WTC11 (cell line): ENCODE results near the gene DNM3. TPM values are rescaled to one million over a fixed set of nuclear protein-coding genes. Genes with fewer than 3 reads are reported as not detected.

Experiments used
- ATAC-seq: fragments of 200-7000 bp; cut with Tn5 transposase; 2 replicates; pipeline ENCODE4 v1.10.0; 2021; ENCODE audit warnings: mild to moderate bottlenecking, moderate library complexity
- CTCF ChIA-PET: fragments of 300-600 bp; sonication (Branson Sonifier 250); formaldehyde crosslinking; loops from one replicate; lab custom pipeline; 2021; ENCODE audit warnings: antibody characterized with exemption; lab: Charles Lee
- POLR2A ChIA-PET: fragments of 350-600 bp; sonication (Branson Sonifier 250); formaldehyde crosslinking; loops from one replicate; lab custom pipeline; 2021; ENCODE audit warnings: antibody characterized with exemption; lab: Charles Lee
- DNase-seq: peaks from one replicate; pipeline ENCODE4 v3.0.0; 2021; ENCODE audit warnings: low spot score
- H3K27ac Mint-ChIP-seq: 2 replicates; pipeline ENCODE4 v1.8.0; 2021; ENCODE audit warnings: mixed read lengths
- H3K27me3 Mint-ChIP-seq: 2 replicates; pipeline ENCODE4 v1.8.0; 2021; ENCODE audit warnings: low read depth, mild to moderate bottlenecking, moderate library complexity, mixed read lengths
- H3K36me3 Mint-ChIP-seq: 2 replicates; pipeline ENCODE4 v1.8.0; 2021; ENCODE audit warnings: mixed read lengths
- H3K4me1 Mint-ChIP-seq: 2 replicates; pipeline ENCODE4 v1.8.0; 2022; ENCODE audit warnings: mixed read lengths
- H3K4me3 Mint-ChIP-seq: 2 replicates; pipeline ENCODE4 v1.8.0; 2021; ENCODE audit warnings: mild to moderate bottlenecking, moderate library complexity, mixed read lengths
- H3K9me3 Mint-ChIP-seq: 2 replicates; pipeline ENCODE4 v1.8.0; 2021; ENCODE audit warnings: mixed read lengths
- AR ChIP-seq: fragments of 250-450 bp; sonication (Bioruptor Pico); IDR thresholded peaks from 2 replicates; pipeline ENCODE4 v1.9.0; 2021; ENCODE audit warnings: mild to moderate bottlenecking
- ATF1 ChIP-seq: sonication (generic); formaldehyde crosslinking; IDR thresholded peaks from 2 replicates; pipeline ENCODE4 v1.8.1; 2023; ENCODE audit warnings: mild to moderate bottlenecking, moderate library complexity, missing genetic modification reagents
- EMX1 ChIP-seq: fragments of 250-450 bp; sonication (Bioruptor Pico); IDR thresholded peaks from 2 replicates; pipeline ENCODE4 v1.8.0; 2021; ENCODE audit warnings: mild to moderate bottlenecking
- ESRRA ChIP-seq: sonication (generic); formaldehyde crosslinking; IDR thresholded peaks from 2 replicates; pipeline ENCODE4 v1.8.1; 2022; ENCODE audit warnings: mild to moderate bottlenecking, missing genetic modification reagents, borderline replicate concordance
- FOXP1 ChIP-seq: sonication (generic); formaldehyde crosslinking; IDR thresholded peaks from 2 replicates; pipeline ENCODE4 v1.8.0; 2022; ENCODE audit warnings: missing genetic modification reagents, mild to moderate bottlenecking, moderate library complexity, borderline replicate concordance
- JUN ChIP-seq: sonication (generic); formaldehyde crosslinking; IDR thresholded peaks from 2 replicates; pipeline ENCODE4 v1.8.0; 2023; ENCODE audit warnings: mild to moderate bottlenecking, missing genetic modification reagents
- NFYB ChIP-seq: sonication (generic); formaldehyde crosslinking; conservative IDR thresholded peaks from 2 replicates; pipeline ENCODE4 v1.8.0; 2022; ENCODE audit warnings: low read depth, missing genetic modification reagents
- RORB ChIP-seq: fragments of 250-450 bp; sonication (Bioruptor Pico); IDR thresholded peaks from 2 replicates; pipeline ENCODE4 v1.9.0; 2021; ENCODE audit warnings: mild to moderate bottlenecking
- SMAD3 ChIP-seq: sonication (generic); formaldehyde crosslinking; IDR thresholded peaks from 2 replicates; pipeline ENCODE4 v1.8.0; 2022; ENCODE audit warnings: missing genetic modification reagents, mild to moderate bottlenecking, borderline replicate concordance
- STAT6 ChIP-seq: sonication (generic); formaldehyde crosslinking; conservative IDR thresholded peaks from 2 replicates; pipeline ENCODE4 v1.8.1; 2023; ENCODE audit warnings: mild to moderate bottlenecking, low read depth, missing genetic modification reagents, moderate library complexity
- TCF7 ChIP-seq: sonication (generic); formaldehyde crosslinking; IDR thresholded peaks from 2 replicates; pipeline ENCODE4 v1.8.0; 2022; ENCODE audit warnings: mild to moderate bottlenecking, low read depth, missing genetic modification reagents, moderate library complexity
- ZBTB43 ChIP-seq: sonication (generic); formaldehyde crosslinking; IDR thresholded peaks from 2 replicates; pipeline ENCODE4 v1.8.1; 2023; ENCODE audit warnings: mild to moderate bottlenecking, missing genetic modification reagents
- ZNF121 ChIP-seq: sonication (generic); formaldehyde crosslinking; IDR thresholded peaks from 2 replicates; pipeline ENCODE4 v1.8.0; 2023; ENCODE audit warnings: missing genetic modification reagents
- ZNF232 ChIP-seq: sonication (generic); formaldehyde crosslinking; IDR thresholded peaks from 2 replicates; pipeline ENCODE4 v1.8.0; 2022; ENCODE audit warnings: mild to moderate bottlenecking, missing genetic modification reagents
- total RNA-seq: library from RNA; stranded (reverse); gene quantifications from 3 replicates; pipeline ENCODE4 v1.2.3, GENCODE V29; 2021
- TF ChIP-seq, protein P1 (sequence below): sonication (generic); formaldehyde crosslinking; IDR thresholded peaks from 2 replicates; pipeline ENCODE4 v1.8.0; 2023; ENCODE audit warnings: missing genetic modification reagents
- TF ChIP-seq, protein P2 (sequence below): sonication (generic); formaldehyde crosslinking; IDR thresholded peaks from 2 replicates; pipeline ENCODE4 v1.8.1; 2022; ENCODE audit warnings: missing genetic modification reagents, borderline replicate concordance
- TF ChIP-seq, protein P3 (sequence below): sonication (generic); formaldehyde crosslinking; IDR thresholded peaks from 2 replicates; pipeline ENCODE4 v1.8.1; 2023; ENCODE audit warnings: mild to moderate bottlenecking, missing genetic modification reagents
- TF ChIP-seq, protein P4 (sequence below): sonication (generic); formaldehyde crosslinking; IDR thresholded peaks from 2 replicates; pipeline ENCODE4 v1.8.0; 2023; ENCODE audit warnings: missing genetic modification reagents, mild to moderate bottlenecking, borderline replicate concordance
- TF ChIP-seq, protein P5 (sequence below): sonication (generic); formaldehyde crosslinking; IDR thresholded peaks from 2 replicates; pipeline ENCODE4 v1.8.0; 2022; ENCODE audit warnings: mild to moderate bottlenecking, missing genetic modification reagents

Gene DNM3
- total RNA-seq, 1 experiment from 2014 or later = 1.9 TPM

DNA sequence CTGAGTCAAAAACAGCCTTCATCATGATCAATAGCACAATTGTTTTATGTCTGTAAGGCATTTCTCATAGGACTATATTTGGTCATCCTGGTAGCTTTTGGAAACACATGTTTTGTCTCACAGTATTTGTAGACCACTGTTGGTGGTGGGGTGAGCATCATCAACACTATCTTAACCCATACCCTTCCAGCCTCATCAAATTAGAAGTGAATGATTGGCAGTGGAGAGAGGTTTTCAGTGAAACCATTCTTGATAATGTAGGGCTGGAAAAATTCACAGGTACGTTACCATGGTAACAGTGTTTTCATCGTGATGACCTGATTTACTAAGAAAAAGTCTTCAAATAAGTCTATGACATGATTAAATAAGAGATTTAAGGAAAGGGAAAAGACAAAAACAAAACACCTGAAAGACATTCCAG is 533.9 kb downstream of the DNM3 start:
- CTCF ChIA-PET = no interaction called here
- no peaks in the 10 kb centered on the region for H3K36me3 Mint-ChIP-seq
- peaks cover 5% of the 10 kb centered on the region for H3K4me1 Mint-ChIP-seq
- H3K27ac Mint-ChIP-seq = no peak overlapping the region
- DNase-seq = no peak
- no peaks in the 10 kb centered on the region for H3K27me3 Mint-ChIP-seq
- H3K4me3 Mint-ChIP-seq = no peak overlapping the region
- ATAC-seq = no peak
- no peaks in the 10 kb centered on the region for H3K9me3 Mint-ChIP-seq
- POLR2A ChIA-PET = no interaction called here
- TF ChIP-seq FOXP1 (CRISPR knock-in tag) = no peak
- no peak for TF ChIP-seq ZNF232 (CRISPR knock-in tag)
- TF ChIP-seq TCF7 (CRISPR knock-in tag) = no peak
- TF ChIP-seq ZNF121 (CRISPR knock-in tag) = no peak
- TF ChIP-seq NFYB = no peak
- TF ChIP-seq, protein P1, sequence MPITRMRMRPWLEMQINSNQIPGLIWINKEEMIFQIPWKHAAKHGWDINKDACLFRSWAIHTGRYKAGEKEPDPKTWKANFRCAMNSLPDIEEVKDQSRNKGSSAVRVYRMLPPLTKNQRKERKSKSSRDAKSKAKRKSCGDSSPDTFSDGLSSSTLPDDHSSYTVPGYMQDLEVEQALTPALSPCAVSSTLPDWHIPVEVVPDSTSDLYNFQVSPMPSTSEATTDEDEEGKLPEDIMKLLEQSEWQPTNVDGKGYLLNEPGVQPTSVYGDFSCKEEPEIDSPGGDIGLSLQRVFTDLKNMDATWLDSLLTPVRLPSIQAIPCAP (CRISPR knock-in tag) = no peak
- TF ChIP-seq, protein P2, sequence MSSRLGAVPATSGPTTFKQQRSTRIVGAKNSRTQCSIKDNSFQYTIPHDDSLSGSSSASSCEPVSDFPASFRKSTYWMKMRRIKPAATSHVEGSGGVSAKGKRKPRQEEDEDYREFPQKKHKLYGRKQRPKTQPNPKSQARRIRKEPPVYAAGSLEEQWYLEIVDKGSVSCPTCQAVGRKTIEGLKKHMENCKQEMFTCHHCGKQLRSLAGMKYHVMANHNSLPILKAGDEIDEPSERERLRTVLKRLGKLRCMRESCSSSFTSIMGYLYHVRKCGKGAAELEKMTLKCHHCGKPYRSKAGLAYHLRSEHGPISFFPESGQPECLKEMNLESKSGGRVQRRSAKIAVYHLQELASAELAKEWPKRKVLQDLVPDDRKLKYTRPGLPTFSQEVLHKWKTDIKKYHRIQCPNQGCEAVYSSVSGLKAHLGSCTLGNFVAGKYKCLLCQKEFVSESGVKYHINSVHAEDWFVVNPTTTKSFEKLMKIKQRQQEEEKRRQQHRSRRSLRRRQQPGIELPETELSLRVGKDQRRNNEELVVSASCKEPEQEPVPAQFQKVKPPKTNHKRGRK (CRISPR knock-in tag) = no peak
- TF ChIP-seq, protein P3, sequence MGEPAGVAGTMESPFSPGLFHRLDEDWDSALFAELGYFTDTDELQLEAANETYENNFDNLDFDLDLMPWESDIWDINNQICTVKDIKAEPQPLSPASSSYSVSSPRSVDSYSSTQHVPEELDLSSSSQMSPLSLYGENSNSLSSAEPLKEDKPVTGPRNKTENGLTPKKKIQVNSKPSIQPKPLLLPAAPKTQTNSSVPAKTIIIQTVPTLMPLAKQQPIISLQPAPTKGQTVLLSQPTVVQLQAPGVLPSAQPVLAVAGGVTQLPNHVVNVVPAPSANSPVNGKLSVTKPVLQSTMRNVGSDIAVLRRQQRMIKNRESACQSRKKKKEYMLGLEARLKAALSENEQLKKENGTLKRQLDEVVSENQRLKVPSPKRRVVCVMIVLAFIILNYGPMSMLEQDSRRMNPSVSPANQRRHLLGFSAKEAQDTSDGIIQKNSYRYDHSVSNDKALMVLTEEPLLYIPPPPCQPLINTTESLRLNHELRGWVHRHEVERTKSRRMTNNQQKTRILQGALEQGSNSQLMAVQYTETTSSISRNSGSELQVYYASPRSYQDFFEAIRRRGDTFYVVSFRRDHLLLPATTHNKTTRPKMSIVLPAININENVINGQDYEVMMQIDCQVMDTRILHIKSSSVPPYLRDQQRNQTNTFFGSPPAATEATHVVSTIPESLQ = no peak
- TF ChIP-seq SMAD3 (CRISPR knock-in tag) = no peak
- no peak for TF ChIP-seq ESRRA (CRISPR knock-in tag)
- no peak for TF ChIP-seq RORB (CRISPR knock-in tag)
- no peak for TF ChIP-seq JUN (CRISPR knock-in tag)
- TF ChIP-seq, protein P4, sequence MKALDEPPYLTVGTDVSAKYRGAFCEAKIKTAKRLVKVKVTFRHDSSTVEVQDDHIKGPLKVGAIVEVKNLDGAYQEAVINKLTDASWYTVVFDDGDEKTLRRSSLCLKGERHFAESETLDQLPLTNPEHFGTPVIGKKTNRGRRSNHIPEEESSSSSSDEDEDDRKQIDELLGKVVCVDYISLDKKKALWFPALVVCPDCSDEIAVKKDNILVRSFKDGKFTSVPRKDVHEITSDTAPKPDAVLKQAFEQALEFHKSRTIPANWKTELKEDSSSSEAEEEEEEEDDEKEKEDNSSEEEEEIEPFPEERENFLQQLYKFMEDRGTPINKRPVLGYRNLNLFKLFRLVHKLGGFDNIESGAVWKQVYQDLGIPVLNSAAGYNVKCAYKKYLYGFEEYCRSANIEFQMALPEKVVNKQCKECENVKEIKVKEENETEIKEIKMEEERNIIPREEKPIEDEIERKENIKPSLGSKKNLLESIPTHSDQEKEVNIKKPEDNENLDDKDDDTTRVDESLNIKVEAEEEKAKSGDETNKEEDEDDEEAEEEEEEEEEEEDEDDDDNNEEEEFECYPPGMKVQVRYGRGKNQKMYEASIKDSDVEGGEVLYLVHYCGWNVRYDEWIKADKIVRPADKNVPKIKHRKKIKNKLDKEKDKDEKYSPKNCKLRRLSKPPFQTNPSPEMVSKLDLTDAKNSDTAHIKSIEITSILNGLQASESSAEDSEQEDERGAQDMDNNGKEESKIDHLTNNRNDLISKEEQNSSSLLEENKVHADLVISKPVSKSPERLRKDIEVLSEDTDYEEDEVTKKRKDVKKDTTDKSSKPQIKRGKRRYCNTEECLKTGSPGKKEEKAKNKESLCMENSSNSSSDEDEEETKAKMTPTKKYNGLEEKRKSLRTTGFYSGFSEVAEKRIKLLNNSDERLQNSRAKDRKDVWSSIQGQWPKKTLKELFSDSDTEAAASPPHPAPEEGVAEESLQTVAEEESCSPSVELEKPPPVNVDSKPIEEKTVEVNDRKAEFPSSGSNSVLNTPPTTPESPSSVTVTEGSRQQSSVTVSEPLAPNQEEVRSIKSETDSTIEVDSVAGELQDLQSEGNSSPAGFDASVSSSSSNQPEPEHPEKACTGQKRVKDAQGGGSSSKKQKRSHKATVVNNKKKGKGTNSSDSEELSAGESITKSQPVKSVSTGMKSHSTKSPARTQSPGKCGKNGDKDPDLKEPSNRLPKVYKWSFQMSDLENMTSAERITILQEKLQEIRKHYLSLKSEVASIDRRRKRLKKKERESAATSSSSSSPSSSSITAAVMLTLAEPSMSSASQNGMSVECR (CRISPR knock-in tag) = no peak
- no peak for TF ChIP-seq ATF1 (CRISPR knock-in tag)
- no peak for TF ChIP-seq AR (CRISPR knock-in tag)
- TF ChIP-seq EMX1 = no peak
- TF ChIP-seq STAT6 (CRISPR knock-in tag) = no peak
- TF ChIP-seq, protein P5, sequence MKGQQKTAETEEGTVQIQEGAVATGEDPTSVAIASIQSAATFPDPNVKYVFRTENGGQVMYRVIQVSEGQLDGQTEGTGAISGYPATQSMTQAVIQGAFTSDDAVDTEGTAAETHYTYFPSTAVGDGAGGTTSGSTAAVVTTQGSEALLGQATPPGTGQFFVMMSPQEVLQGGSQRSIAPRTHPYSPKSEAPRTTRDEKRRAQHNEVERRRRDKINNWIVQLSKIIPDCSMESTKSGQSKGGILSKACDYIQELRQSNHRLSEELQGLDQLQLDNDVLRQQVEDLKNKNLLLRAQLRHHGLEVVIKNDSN (CRISPR knock-in tag) = no peak
- no peak for TF ChIP-seq ZBTB43
- TF ChIP-seq, all 79 proteins: peak for 0
